Glutamatergic neuron (in vitro differentiated cells): ENCODE data around the gene CCNI2. TPM values are rescaled to one million over a fixed set of nuclear protein-coding genes. Genes with fewer than 3 reads are reported as not detected.

Experiments used
- DNase-seq: peaks from one replicate; pipeline ENCODE4 v3.0.0; 2022
- H3K27ac Mint-ChIP-seq: one replicate; pipeline ENCODE4 v1.8.0; 2020; ENCODE audit warnings: mild to moderate bottlenecking, mixed read lengths, inconsistent platforms; ENCODE audit not compliant: unreplicated experiment
- H3K27me3 Mint-ChIP-seq: one replicate; pipeline ENCODE4 v1.8.0; 2020; ENCODE audit warnings: mild to moderate bottlenecking, moderate library complexity, mixed read lengths, inconsistent platforms; ENCODE audit not compliant: unreplicated experiment
- H3K36me3 Mint-ChIP-seq: one replicate; pipeline ENCODE4 v1.8.0; 2020; ENCODE audit warnings: mild to moderate bottlenecking, mixed read lengths, inconsistent platforms; ENCODE audit not compliant: unreplicated experiment
- H3K4me1 Mint-ChIP-seq: one replicate; pipeline ENCODE4 v1.8.0; 2020; ENCODE audit warnings: mild to moderate bottlenecking, low read depth, mixed read lengths, inconsistent platforms; ENCODE audit not compliant: unreplicated experiment
- H3K4me3 Mint-ChIP-seq: one replicate; pipeline ENCODE4 v1.8.0; 2020; ENCODE audit warnings: mild to moderate bottlenecking, mixed read lengths, inconsistent platforms; ENCODE audit not compliant: unreplicated experiment
- H3K9me3 Mint-ChIP-seq: one replicate; pipeline ENCODE4 v1.8.0; 2020; ENCODE audit warnings: mild to moderate bottlenecking, moderate library complexity, mixed read lengths, inconsistent platforms; ENCODE audit not compliant: unreplicated experiment
- CTCF ChIP-seq: fragments of 200-600 bp; sonication (generic); IDR thresholded peaks from one replicate; pipeline ENCODE4 v1.5.0; 2021; ENCODE audit not compliant: partially characterized antibody, unreplicated experiment
- total RNA-seq: library from RNA; stranded (reverse); fragmentation: NEBNext Ultra II Directional; extraction: Animal tissue kit (Norgen Biotek cat#: 25700); gene quantifications from one replicate; pipeline ENCODE4 v1.2.1, GENCODE V29; 2021; ENCODE audit not compliant: unreplicated experiment

The CCNI2 gene
- total RNA-seq, 1 donor from 2014 or later: 0.17 TPM

GRCh38 chr5:132785365-132785764 is 38.1 kb downstream of the CCNI2 start:
- peaks cover under 1% of the 10 kb centered on the region for H3K9me3 Mint-ChIP-seq
- no peak for DNase-seq
- peaks cover 5% of the 10 kb centered on the region for H3K36me3 Mint-ChIP-seq
- TF ChIP-seq CTCF: no peak
- H3K27me3 Mint-ChIP-seq: peaks cover 3% of the 10 kb centered on the region
- H3K27ac Mint-ChIP-seq: no peak overlapping the region
- H3K4me1 Mint-ChIP-seq: peaks cover 8% of the 10 kb centered on the region
- no peak overlapping the region for H3K4me3 Mint-ChIP-seq

GRCh38 chr5:132785864-132786263 is 38.6 kb downstream of the CCNI2 start:
- Mint-ChIP-seq H3K27me3 (peaks cover 3% of the 10 kb centered on the region), H3K36me3 (peaks cover 5% of the 10 kb centered on the region), H3K4me3 (no peak overlapping the region), H3K4me1 (peaks cover 10% of the 10 kb centered on the region), H3K9me3 (peaks cover 2% of the 10 kb centered on the region), H3K27ac (no peak overlapping the region)
- no peak for TF ChIP-seq CTCF
- DNase-seq: no peak

GRCh38 chr5:132787076-132787475 is 39.9 kb downstream of the CCNI2 start:
- peaks cover 5% of the 10 kb centered on the region for H3K36me3 Mint-ChIP-seq
- H3K4me3 Mint-ChIP-seq: no peak overlapping the region
- H3K4me1 Mint-ChIP-seq: peaks cover 10% of the 10 kb centered on the region
- no peak for DNase-seq
- H3K27ac Mint-ChIP-seq: no peak overlapping the region
- peaks cover 2% of the 10 kb centered on the region for H3K9me3 Mint-ChIP-seq
- peaks cover 3% of the 10 kb centered on the region for H3K27me3 Mint-ChIP-seq
- no peak for TF ChIP-seq CTCF

GRCh38 chr5:132788508-132788907 is 41.3 kb downstream of the CCNI2 start:
- peaks cover 5% of the 10 kb centered on the region for H3K27me3 Mint-ChIP-seq
- no peak overlapping the region for H3K4me3 Mint-ChIP-seq
- H3K4me1 Mint-ChIP-seq: peaks cover 10% of the 10 kb centered on the region
- H3K9me3 Mint-ChIP-seq: peaks cover 2% of the 10 kb centered on the region
- no peak overlapping the region for H3K27ac Mint-ChIP-seq
- no peak for TF ChIP-seq CTCF
- peaks cover 5% of the 10 kb centered on the region for H3K36me3 Mint-ChIP-seq
- no peak for DNase-seq

- DNase-seq: no peak
- peak overlapping the region; percentile 73 for H3K27ac Mint-ChIP-seq
- peaks cover 5% of the 10 kb centered on the region for H3K36me3 Mint-ChIP-seq
- TF ChIP-seq CTCF: no peak
- peaks cover 5% of the 10 kb centered on the region for H3K27me3 Mint-ChIP-seq
- H3K9me3 Mint-ChIP-seq: peaks cover 2% of the 10 kb centered on the region
- H3K4me1 Mint-ChIP-seq: peaks cover 10% of the 10 kb centered on the region
- H3K4me3 Mint-ChIP-seq: peak overlapping the region; percentile 35
Observed at GRCh38 chr5:132788990-132789886, 42.0 kb downstream of the CCNI2 start.
